Hepatocyte (in vitro differentiated cells): ENCODE measurements around the gene CAMK2N2. TPM values are rescaled to one million over a fixed set of nuclear protein-coding genes. Genes with fewer than 3 reads are reported as not detected.

ENCODE experiments used
- DNase-seq: peaks from one replicate; pipeline ENCODE4 v3.0.0-alpha.2; 2016; ENCODE audit warnings: low spot score
- H2AFZ ChIP-seq: fragments of 200-600 bp; sonication (generic); 2 replicates; pipeline ENCODE4 v1.6.0; 2016; ENCODE audit warnings: antibody characterized with exemption, mild to moderate bottlenecking
- H3K27ac ChIP-seq: fragments of 200-600 bp; sonication (generic); 2 replicates; pipeline ENCODE4 v1.5.1; 2016; ENCODE audit warnings: mild to moderate bottlenecking
- H3K27me3 ChIP-seq: fragments of 200-600 bp; sonication (generic); 2 replicates; pipeline ENCODE4 v1.6.1; 2016
- H3K36me3 ChIP-seq: fragments of 200-600 bp; sonication (generic); replicated peaks from 2 replicates; pipeline ENCODE4 v1.5.1; 2016; ENCODE audit warnings: low read depth; ENCODE audit not compliant: insufficient read depth
- H3K4me1 ChIP-seq: fragments of 200-600 bp; sonication (generic); 2 replicates; pipeline ENCODE4 v1.5.1; 2016; ENCODE audit warnings: mild to moderate bottlenecking, moderate library complexity; ENCODE audit not compliant: insufficient read depth
- H3K4me2 ChIP-seq: fragments of 200-600 bp; sonication (generic); 2 replicates; pipeline ENCODE4 v1.6.0; 2016
- H3K4me3 ChIP-seq: fragments of 200-600 bp; sonication (generic); 2 replicates; pipeline ENCODE4 v1.5.1; 2016; ENCODE audit warnings: mild to moderate bottlenecking
- H3K79me2 ChIP-seq: fragments of 200-600 bp; sonication (generic); 2 replicates; pipeline ENCODE4 v1.6.0; 2017; ENCODE audit warnings: mild to moderate bottlenecking
- H3K9me2 ChIP-seq: fragments of 200-600 bp; sonication (generic); replicated peaks from 2 replicates; pipeline ENCODE4 v1.6.0; 2017; ENCODE audit warnings: mild to moderate bottlenecking; ENCODE audit not compliant: insufficient read depth
- H3K9me3 ChIP-seq: fragments of 200-600 bp; sonication (generic); 2 replicates; pipeline ENCODE4 v1.5.1; 2016; ENCODE audit warnings: low read depth, mild to moderate bottlenecking
- H4K20me1 ChIP-seq: fragments of 200-600 bp; sonication (generic); 2 replicates; pipeline ENCODE4 v1.6.0; 2016; ENCODE audit warnings: mild to moderate bottlenecking; ENCODE audit not compliant: insufficient read depth, poor library complexity, severe bottlenecking
- EZH2 ChIP-seq: fragments of 200-600 bp; sonication (generic); IDR thresholded peaks from 2 replicates; pipeline ENCODE4 v1.6.1; 2016; ENCODE audit warnings: antibody characterized with exemption, mild to moderate bottlenecking, borderline replicate concordance
- EZH2phosphoT487 ChIP-seq: fragments of 200-600 bp; sonication (generic); IDR thresholded peaks from one replicate; pipeline ENCODE4 v1.6.1; 2018; ENCODE audit warnings: antibody characterized with exemption, mild to moderate bottlenecking, low read depth, moderate library complexity; ENCODE audit not compliant: unreplicated experiment, severe bottlenecking
- WGBS: methylation state at CpG from one replicate; pipeline ENCODE4 v1.1.6; 2016; ENCODE audit warnings: low lambda C conversion rate; ENCODE audit errors: missing lambda C conversion rate; 5-methylcytosine and 5-hydroxymethylcytosine counted together
- polyA plus RNA-seq: library from polyadenylated mRNA; unstranded; fragments of >200 nt; fragmentation: Nextera tagmentation; extraction: Ambion mirVana; gene quantifications from 2 replicates; pipeline ENCODE4 v1.2.1, GENCODE V29; 2016
- total RNA-seq: library from RNA; depleted of rRNA; stranded (reverse); fragments of >200 nt; gene quantifications from 2 replicates; pipeline ENCODE4 v1.2.3, GENCODE V29; 2014
- TF ChIP-seq, protein P1 (sequence below): fragments of 200-600 bp; sonication (generic); IDR thresholded peaks from 2 replicates; pipeline ENCODE4 v1.5.1; 2016; ENCODE audit warnings: antibody characterized with exemption, mild to moderate bottlenecking; ENCODE audit not compliant: poor library complexity

Gene CAMK2N2
- total and polyA plus RNA-seq, 2 experiments from 2014 or later = 0.11 TPM; not detected in 1

DNA sequence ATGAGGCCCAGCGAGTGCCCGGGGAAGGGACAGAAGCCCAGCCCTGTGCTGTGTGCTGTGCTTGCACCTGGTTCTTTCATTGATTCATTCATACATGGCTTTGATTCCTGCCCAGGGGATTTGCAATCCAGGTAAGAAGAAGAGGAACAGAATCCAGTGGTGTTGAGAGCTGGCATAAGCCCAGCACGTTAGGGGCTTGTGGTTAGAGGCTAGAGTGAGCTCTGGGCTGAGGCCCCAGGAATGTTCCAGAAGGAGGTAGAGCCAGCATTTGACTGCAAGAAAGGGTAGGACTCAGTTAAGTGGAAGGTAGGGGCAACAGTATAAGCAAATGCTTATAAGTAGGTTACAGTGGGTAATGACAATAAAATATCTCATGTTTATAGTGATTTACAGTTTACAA is 29.7 kb downstream of the CAMK2N2 start:
- H3K27me3 ChIP-seq = peaks cover 55% of the 10 kb centered on the region

DNA sequence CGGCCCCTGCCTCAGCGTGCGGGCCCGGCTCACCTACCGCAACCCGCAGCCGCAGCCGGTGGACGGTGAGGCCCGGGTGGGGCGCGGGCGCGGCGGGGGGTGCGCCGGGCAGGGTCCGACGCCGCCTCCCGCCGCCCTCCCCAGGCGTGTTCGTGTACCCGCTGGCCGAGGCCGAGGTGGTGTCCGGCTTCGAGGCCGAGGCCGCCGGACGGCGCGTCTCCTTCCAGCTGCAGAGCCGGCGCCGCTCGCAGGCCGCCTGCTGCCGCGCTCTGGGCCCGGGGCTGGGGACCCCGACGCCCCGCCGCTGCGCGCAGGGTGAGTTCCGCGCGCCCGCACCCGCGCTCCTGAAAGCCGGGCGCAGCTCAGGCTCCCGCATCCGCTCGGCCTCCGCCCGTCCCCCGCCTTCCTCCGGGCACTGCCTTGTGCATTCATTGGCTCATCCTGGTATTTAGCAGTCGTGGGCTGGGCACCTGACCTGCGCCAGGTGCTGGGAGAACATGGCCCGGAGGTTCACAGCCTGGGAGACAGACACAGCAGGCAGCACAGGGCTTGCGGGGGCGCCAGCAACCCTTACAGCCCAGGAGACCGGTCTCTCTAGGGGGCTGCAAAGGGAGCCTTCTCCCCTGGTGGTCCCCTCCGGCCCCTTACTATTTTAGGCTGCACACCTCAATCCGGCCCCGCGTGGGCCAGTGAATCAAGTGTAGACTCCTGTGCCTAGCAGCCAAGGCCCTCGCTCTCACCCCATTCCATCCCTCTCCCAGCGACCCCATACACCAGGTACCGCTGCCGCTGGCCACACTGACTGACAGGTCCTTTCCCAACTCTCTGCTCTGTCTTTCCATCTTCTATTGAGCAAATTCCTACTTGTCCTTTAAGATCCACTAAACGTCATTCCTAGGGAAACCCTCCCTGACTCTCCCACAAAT is 30.5 kb downstream of the CAMK2N2 start:
- Histone ChIP-seq H3K36me3 (no peaks in the 10 kb centered on the region), H3K9me2 (no peaks in the 10 kb centered on the region), H4K20me1 (no peaks in the 10 kb centered on the region), H3K4me1 (peaks cover 12% of the 10 kb centered on the region), H3K79me2 (no peaks in the 10 kb centered on the region), H3K27me3 (peaks cover 62% of the 10 kb centered on the region), H3K27ac (no peak overlapping the region), H3K9me3 (no peaks in the 10 kb centered on the region), H3K4me3 (peak overlapping the region; percentile 61), H3K4me2 (peak overlapping the region; percentile 99), H2AFZ (peak overlapping the region; percentile 66)
- DNase-seq = no peak
- peak; percentile 57 for TF ChIP-seq EZH2
- no peak for TF ChIP-seq EZH2phosphoT487
- WGBS = 13% methylated on average over 60 of the region's 79 CpGs

More for the DNA sequence above, 29.7 kb downstream of the CAMK2N2 start:
- no peaks in the 10 kb centered on the region for H3K36me3 ChIP-seq
- no peak overlapping the region for H3K4me3 ChIP-seq
- H3K79me2 ChIP-seq = no peaks in the 10 kb centered on the region
- no peak overlapping the region for H3K4me2 ChIP-seq
- no peaks in the 10 kb centered on the region for H3K9me2 ChIP-seq
- no peaks in the 10 kb centered on the region for H4K20me1 ChIP-seq
- H2AFZ ChIP-seq = no peak overlapping the region
- peaks cover 12% of the 10 kb centered on the region for H3K4me1 ChIP-seq
- TF ChIP-seq, protein P1, sequence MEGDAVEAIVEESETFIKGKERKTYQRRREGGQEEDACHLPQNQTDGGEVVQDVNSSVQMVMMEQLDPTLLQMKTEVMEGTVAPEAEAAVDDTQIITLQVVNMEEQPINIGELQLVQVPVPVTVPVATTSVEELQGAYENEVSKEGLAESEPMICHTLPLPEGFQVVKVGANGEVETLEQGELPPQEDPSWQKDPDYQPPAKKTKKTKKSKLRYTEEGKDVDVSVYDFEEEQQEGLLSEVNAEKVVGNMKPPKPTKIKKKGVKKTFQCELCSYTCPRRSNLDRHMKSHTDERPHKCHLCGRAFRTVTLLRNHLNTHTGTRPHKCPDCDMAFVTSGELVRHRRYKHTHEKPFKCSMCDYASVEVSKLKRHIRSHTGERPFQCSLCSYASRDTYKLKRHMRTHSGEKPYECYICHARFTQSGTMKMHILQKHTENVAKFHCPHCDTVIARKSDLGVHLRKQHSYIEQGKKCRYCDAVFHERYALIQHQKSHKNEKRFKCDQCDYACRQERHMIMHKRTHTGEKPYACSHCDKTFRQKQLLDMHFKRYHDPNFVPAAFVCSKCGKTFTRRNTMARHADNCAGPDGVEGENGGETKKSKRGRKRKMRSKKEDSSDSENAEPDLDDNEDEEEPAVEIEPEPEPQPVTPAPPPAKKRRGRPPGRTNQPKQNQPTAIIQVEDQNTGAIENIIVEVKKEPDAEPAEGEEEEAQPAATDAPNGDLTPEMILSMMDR = no peak
- TF ChIP-seq EZH2phosphoT487 (no peak), EZH2 (no peak)
- 74% methylated on average over 3 of the region's 3 CpGs for WGBS
- DNase-seq = no peak
- H3K9me3 ChIP-seq = no peaks in the 10 kb centered on the region
- H3K27ac ChIP-seq = no peak overlapping the region

DNA sequence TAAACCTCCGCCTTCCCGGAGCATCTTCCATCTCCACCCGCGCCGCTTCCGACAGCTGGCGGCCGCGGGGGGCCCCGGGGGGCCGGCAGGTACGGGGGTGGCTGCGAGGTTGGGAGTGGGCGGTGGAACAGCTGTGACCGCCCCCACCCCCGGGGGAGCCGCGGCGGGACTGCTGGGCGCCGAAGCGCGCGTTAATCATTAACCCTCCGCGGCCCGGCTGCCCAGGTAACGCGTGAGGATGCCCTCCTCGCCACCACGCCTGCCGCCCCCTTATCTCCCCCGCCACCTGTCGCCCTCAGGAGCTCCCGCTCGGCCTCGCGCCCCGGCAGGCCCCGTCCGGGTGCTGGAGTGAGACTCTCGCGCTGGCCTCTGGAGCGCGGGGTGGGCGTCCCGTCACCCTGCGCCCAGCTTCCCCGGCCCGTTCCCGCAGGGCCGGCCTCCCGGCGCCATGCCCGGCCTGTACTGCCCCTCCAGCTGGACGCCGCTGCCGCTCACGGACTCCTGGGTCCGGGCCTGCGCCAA is 31.2 kb downstream of the CAMK2N2 start:
- Histone ChIP-seq H3K4me2 (peak overlapping the region; percentile 99), H3K4me3 (peak overlapping the region; percentile 61), H3K27me3 (peaks cover 62% of the 10 kb centered on the region), H2AFZ (peak overlapping the region; percentile 66), H3K4me1 (peaks cover 12% of the 10 kb centered on the region), H3K36me3 (no peaks in the 10 kb centered on the region), H3K79me2 (no peaks in the 10 kb centered on the region), H3K27ac (no peak overlapping the region), H3K9me3 (no peaks in the 10 kb centered on the region), H3K9me2 (no peaks in the 10 kb centered on the region), H4K20me1 (no peaks in the 10 kb centered on the region)
- 3% methylated on average over 17 of the region's 61 CpGs for WGBS
- TF ChIP-seq, protein P1 = no peak
- TF ChIP-seq EZH2 (peak; percentile 24), EZH2phosphoT487 (no peak)
- DNase-seq = peak; percentile 60

DNA sequence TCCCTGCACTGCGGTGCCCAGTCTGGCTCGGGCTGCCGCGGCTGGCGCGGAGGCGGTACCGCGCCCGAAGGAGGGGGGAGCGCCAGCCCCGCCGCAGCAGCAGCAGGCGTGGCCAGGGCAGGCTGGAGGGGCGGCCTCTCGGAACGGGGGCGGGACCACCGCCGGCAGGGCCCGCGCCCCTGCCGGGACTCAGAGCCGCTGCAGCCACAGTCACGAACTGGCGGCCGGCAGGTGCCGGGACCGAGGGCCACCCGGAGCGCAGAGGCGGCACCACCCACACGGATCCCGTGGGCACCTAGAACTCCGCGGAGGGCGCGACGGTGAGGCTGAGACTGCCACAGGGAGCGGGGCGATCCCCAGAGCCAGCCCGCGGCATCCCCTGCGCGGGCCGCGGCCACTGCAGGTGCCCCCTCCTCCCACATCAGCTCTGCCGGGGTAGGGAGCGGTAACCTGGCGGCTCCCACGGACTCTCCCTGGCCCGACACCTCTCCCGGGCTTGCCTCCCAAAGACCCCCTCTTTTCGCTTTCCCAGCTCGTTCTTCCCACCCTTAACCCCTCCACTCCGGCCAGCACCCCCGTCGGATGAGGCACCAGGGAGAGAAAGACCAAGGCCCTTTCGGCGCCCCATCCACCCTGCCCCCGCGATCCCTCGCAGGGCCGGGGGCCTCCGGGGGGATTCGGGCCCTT is 31.8 kb downstream of the CAMK2N2 start, which contains the start of gene VWA5B2:
Gene VWA5B2 (plus strand): TSS at position 192 of the 687 bp plus-strand sequence. CDS start 944 bp downstream, outside the sequence.
- Histone ChIP-seq H3K36me3 (no peaks in the 10 kb centered on the region), H3K9me2 (no peaks in the 10 kb centered on the region), H3K9me3 (no peaks in the 10 kb centered on the region), H3K4me1 (peaks cover 12% of the 10 kb centered on the region), H3K4me3 (peak within 1 kb of the TSS; percentile 61), H4K20me1 (no peaks in the 10 kb centered on the region), H3K27me3 (peaks cover 62% of the 10 kb centered on the region), H2AFZ (peak within 1 kb of the TSS; percentile 66), H3K27ac (no peak within 1 kb of the TSS), H3K4me2 (peak within 1 kb of the TSS; percentile 99), H3K79me2 (no peaks in the 10 kb centered on the region)
- TF ChIP-seq, protein P1 = peak; percentile 3
- TF ChIP-seq EZH2 = peak; percentile 54
- TF ChIP-seq EZH2phosphoT487 = no peak
- peak; percentile 89 for DNase-seq
- WGBS = 4% methylated on average over 41 of the region's 66 CpGs
